Ovary (tissue), 3 donors: Measurements from ENCODE around the gene COL15A1.

Source experiments
- EP300 ChIP-seq: sonication (generic); formaldehyde crosslinking; IDR thresholded peaks from one replicate; pipeline ENCODE4 v1.6.1; 2017; ENCODE audit warnings: antibody characterized with exemption
- TF ChIP-seq, protein P1 (sequence below), 3 donors: fragments of 450-650 bp in 2 of 3; fragments of 200-600 bp in 1 of 3; IDR thresholded peaks; one replicate each; pipeline versions ENCODE4 v1.5.1 to v1.8.0; 2016 to 2022; ENCODE audit warnings: antibody characterized with exemption in 3 of 3, mild to moderate bottlenecking in 1 of 3
- donor health status: DM: no; HTN: no; CAD: no.

- TF ChIP-seq, protein P1, sequence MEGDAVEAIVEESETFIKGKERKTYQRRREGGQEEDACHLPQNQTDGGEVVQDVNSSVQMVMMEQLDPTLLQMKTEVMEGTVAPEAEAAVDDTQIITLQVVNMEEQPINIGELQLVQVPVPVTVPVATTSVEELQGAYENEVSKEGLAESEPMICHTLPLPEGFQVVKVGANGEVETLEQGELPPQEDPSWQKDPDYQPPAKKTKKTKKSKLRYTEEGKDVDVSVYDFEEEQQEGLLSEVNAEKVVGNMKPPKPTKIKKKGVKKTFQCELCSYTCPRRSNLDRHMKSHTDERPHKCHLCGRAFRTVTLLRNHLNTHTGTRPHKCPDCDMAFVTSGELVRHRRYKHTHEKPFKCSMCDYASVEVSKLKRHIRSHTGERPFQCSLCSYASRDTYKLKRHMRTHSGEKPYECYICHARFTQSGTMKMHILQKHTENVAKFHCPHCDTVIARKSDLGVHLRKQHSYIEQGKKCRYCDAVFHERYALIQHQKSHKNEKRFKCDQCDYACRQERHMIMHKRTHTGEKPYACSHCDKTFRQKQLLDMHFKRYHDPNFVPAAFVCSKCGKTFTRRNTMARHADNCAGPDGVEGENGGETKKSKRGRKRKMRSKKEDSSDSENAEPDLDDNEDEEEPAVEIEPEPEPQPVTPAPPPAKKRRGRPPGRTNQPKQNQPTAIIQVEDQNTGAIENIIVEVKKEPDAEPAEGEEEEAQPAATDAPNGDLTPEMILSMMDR (IDR thresholded peaks at IDR 0.05): no peak
- no peak for TF ChIP-seq EP300
Observed at GRCh38 chr9:99108131-99108530, 164.4 kb downstream of the COL15A1 start.
